HCT116 (cell line): ENCODE measurements around the gene DYNC1LI1.

Experiments
- CTCF ChIP-seq, 3 experiments: fragments of 200-600 bp in 1 of 3; sonication (generic) in 1 of 3; IDR thresholded peaks in 2 of 3; conservative IDR thresholded peaks in 1 of 3; 2 replicates each; pipeline ENCODE4 v1.5.1; 2012 to 2017; ENCODE audit warnings: low read depth in 2 of 3, low read length in 2 of 3, antibody characterized with exemption in 1 of 3, borderline replicate concordance in 1 of 3, control low read depth in 1 of 3, mild to moderate bottlenecking in 1 of 3, mixed read lengths in 1 of 3, mixed run types in 1 of 3, moderate library complexity in 1 of 3; ENCODE audit not compliant: insufficient read depth in 1 of 3
- TCF7L2 ChIP-seq: IDR thresholded peaks from 2 replicates; pipeline ENCODE4 v1.7.0; 2011; ENCODE audit warnings: borderline replicate concordance, inconsistent platforms; ENCODE audit not compliant: insufficient read depth, insufficient read length; ENCODE audit errors: extremely low read depth

- TF ChIP-seq TCF7L2 (no peak), CTCF (IDR thresholded peaks at IDR 0.05 in 2 of 3, conservative IDR thresholded peaks at IDR 0.05 in 1 of 3; ENCODE audit: borderline replicate concordance in 1 of 3, insufficient read depth in 1 of 3, low read depth in 2 of 3, low read length in 2 of 3) (no peak)
Observed at GRCh38 chr3:32492684-32493436, 77.8 kb downstream of the DYNC1LI1 start.
